HG02678 (cell line): Measurements from ENCODE around the gene RIOK1.

Experiments
- ATAC-seq: cut with Tn5 transposase; IDR thresholded peaks from one replicate; pipeline ENCODE4 v1.9.1; 2021; ENCODE audit warnings: mild to moderate bottlenecking, moderate library complexity; ENCODE audit not compliant: unreplicated experiment

RIOK1 gene

GRCh38 chr6:7406743-7407142 is 17.1 kb downstream of the RIOK1 start:
- ATAC-seq: no peak

GRCh38 chr6:7409740-7410139 is 20.1 kb downstream of the RIOK1 start:
- no peak for ATAC-seq

- ATAC-seq: no peak
Measured at GRCh38 chr6:7410851-7411250, 21.2 kb downstream of the RIOK1 start.

- ATAC-seq: no peak
Measured at GRCh38 chr6:7411328-7411727, 21.7 kb downstream of the RIOK1 start.

- ATAC-seq: no peak
Measured at GRCh38 chr6:7413151-7413823, 23.7 kb downstream of the RIOK1 start.

GRCh38 chr6:7414811-7415210 is 25.2 kb downstream of the RIOK1 start:
- no peak for ATAC-seq

- no peak for ATAC-seq
Measured at GRCh38 chr6:7417684-7418083, 28.1 kb downstream of the RIOK1 start.

GRCh38 chr6:7418238-7418905 is 28.8 kb downstream of the RIOK1 start:
- no peak for ATAC-seq

GRCh38 chr6:7419065-7419464 is 29.5 kb downstream of the RIOK1 start:
- ATAC-seq: no peak

GRCh38 chr6:7421066-7421465 is 31.5 kb downstream of the RIOK1 start:
- ATAC-seq: no peak

GRCh38 chr6:7424058-7424457 is 34.5 kb downstream of the RIOK1 start:
- ATAC-seq: no peak

GRCh38 chr6:7424967-7425807 is 35.6 kb downstream of the RIOK1 start:
- ATAC-seq: no peak

- no peak for ATAC-seq
Measured at GRCh38 chr6:7425808-7426190, 36.2 kb downstream of the RIOK1 start.

- no peak for ATAC-seq
Measured at GRCh38 chr6:7426447-7427169, 37.0 kb downstream of the RIOK1 start.

- ATAC-seq: no peak
Measured at GRCh38 chr6:7431313-7431673, 41.7 kb downstream of the RIOK1 start.

- no peak for ATAC-seq
Measured at GRCh38 chr6:7431674-7432390, 42.2 kb downstream of the RIOK1 start.

- no peak for ATAC-seq
Measured at GRCh38 chr6:7432391-7433120, 42.9 kb downstream of the RIOK1 start.

GRCh38 chr6:7433121-7433617 is 43.6 kb downstream of the RIOK1 start:
- no peak for ATAC-seq

- ATAC-seq: no peak
Measured at GRCh38 chr6:7434672-7435071, 45.1 kb downstream of the RIOK1 start.

GRCh38 chr6:7438011-7438410 is 48.4 kb downstream of the RIOK1 start:
- ATAC-seq: no peak
